CD14-positive monocyte (primary cell): ENCODE data around the gene UVRAG. TPM values are rescaled to one million over a fixed set of nuclear protein-coding genes. Genes with fewer than 3 reads are reported as not detected.
A peak's percentile ranks its signal among the peaks of the same experiment; 100 is the strongest.

Experiments used
- DNase-seq, 3 donors: peaks; one replicate each; pipeline ENCODE4 v3.0.0-alpha.2; 2011 to 2022
- H2AFZ ChIP-seq: 2 replicates; pipeline ENCODE4 v1.6.0; 2012; ENCODE audit warnings: mild to moderate bottlenecking, low read depth, low read length, inconsistent platforms; ENCODE audit not compliant: insufficient read depth, poor library complexity, severe bottlenecking
- H3K27ac ChIP-seq, 2 donors: 1 replicate in 1 of 2; 2 replicates in 1 of 2; pipeline ENCODE4 v1.5.1; 2012 to 2013; ENCODE audit warnings: low read length in 2 of 2, control low read depth in 1 of 2, inconsistent platforms in 1 of 2, low read depth in 1 of 2, mild to moderate bottlenecking in 1 of 2
- H3K27me3 ChIP-seq, 2 donors: one replicate each; pipeline versions ENCODE4 v1.6.0 to v1.6.1; 2011 to 2013; ENCODE audit warnings: low read length in 2 of 2; ENCODE audit not compliant: control insufficient read depth in 2 of 2, insufficient read depth in 2 of 2
- H3K36me3 ChIP-seq, 2 donors: replicated peaks in 1 of 2; 1 replicate in 1 of 2; 2 replicates in 1 of 2; pipeline versions ENCODE4 v1.5.1 to v1.6.1; 2012 to 2013; ENCODE audit warnings: low read length in 2 of 2, control low read depth in 1 of 2, inconsistent platforms in 1 of 2, mild to moderate bottlenecking in 1 of 2; ENCODE audit not compliant: insufficient read depth in 2 of 2, control insufficient read depth in 1 of 2
- H3K4me1 ChIP-seq, 2 donors: 1 replicate in 1 of 2; 2 replicates in 1 of 2; pipeline versions ENCODE4 v1.5.1 to v1.6.1; 2012 to 2013; ENCODE audit warnings: low read length in 2 of 2, control low read depth in 1 of 2, inconsistent platforms in 1 of 2, mild to moderate bottlenecking in 1 of 2, moderate library complexity in 1 of 2; ENCODE audit not compliant: insufficient read depth in 2 of 2, control insufficient read depth in 1 of 2
- H3K4me2 ChIP-seq: replicated peaks from 2 replicates; pipeline ENCODE3; 2012; ENCODE audit warnings: low read length, moderate library complexity, mild to moderate bottlenecking; ENCODE audit not compliant: poor library complexity, severe bottlenecking; ENCODE audit errors: extremely low read depth
- H3K4me3 ChIP-seq, 3 experiments: fragments of 200-600 bp in 1 of 3; sonication (generic) in 1 of 3; replicated peaks in 1 of 3; 1 replicate in 2 of 3; 2 replicates in 1 of 3; pipeline ENCODE4 v1.5.1; 2011 to 2013; ENCODE audit warnings: low read length in 3 of 3, mild to moderate bottlenecking in 3 of 3, control low read depth in 2 of 3, low read depth in 2 of 3, inconsistent platforms in 1 of 3, moderate library complexity in 1 of 3
- H3K79me2 ChIP-seq: 2 replicates; pipeline ENCODE4 v1.6.0; 2012; ENCODE audit warnings: mild to moderate bottlenecking, control low read depth, inconsistent platforms, low read length, moderate library complexity; ENCODE audit not compliant: insufficient read depth
- H3K9ac ChIP-seq: 2 replicates; pipeline ENCODE4 v1.6.0; 2017; ENCODE audit warnings: low read length, mild to moderate bottlenecking; ENCODE audit not compliant: insufficient read depth, poor library complexity, severe bottlenecking
- H3K9me3 ChIP-seq, 2 donors: replicated peaks in 1 of 2; 1 replicate in 1 of 2; 2 replicates in 1 of 2; pipeline versions ENCODE4 v1.5.1 to v1.6.1; 2012 to 2013; ENCODE audit warnings: low read length in 2 of 2, control low read depth in 1 of 2; ENCODE audit not compliant: control insufficient read depth in 1 of 2, insufficient read depth in 1 of 2
- H4K20me1 ChIP-seq: 2 replicates; pipeline ENCODE4 v1.6.0; 2012; ENCODE audit warnings: mild to moderate bottlenecking, low read length, control low read depth, moderate library complexity; ENCODE audit not compliant: insufficient read depth
- H3K27ac Mint-ChIP-seq, 7 donors: one replicate each; pipeline ENCODE4 v1.8.0; 2020; ENCODE audit warnings: mild to moderate bottlenecking in 7 of 7, mixed read lengths in 7 of 7, moderate library complexity in 6 of 7, inconsistent platforms in 2 of 7
- H3K27me3 Mint-ChIP-seq, 3 donors: one replicate each; pipeline ENCODE4 v1.8.0; 2021 to 2022; ENCODE audit warnings: low read depth in 3 of 3, mild to moderate bottlenecking in 3 of 3, mixed read lengths in 3 of 3, moderate library complexity in 3 of 3, inconsistent platforms in 1 of 3
- H3K36me3 Mint-ChIP-seq, 2 donors: one replicate each; pipeline ENCODE4 v1.8.0; 2020; ENCODE audit warnings: mixed read lengths in 2 of 2, inconsistent platforms in 1 of 2, mild to moderate bottlenecking in 1 of 2
- H3K4me1 Mint-ChIP-seq: one replicate; pipeline ENCODE4 v1.8.0; 2020; ENCODE audit warnings: mild to moderate bottlenecking, mixed read lengths
- H3K4me3 Mint-ChIP-seq, 2 donors: one replicate each; pipeline ENCODE4 v1.8.0; 2020; ENCODE audit warnings: mild to moderate bottlenecking in 2 of 2, mixed read lengths in 2 of 2, moderate library complexity in 1 of 2
- H3K9me3 Mint-ChIP-seq, 7 donors: one replicate each; pipeline ENCODE4 v1.8.0; 2020 to 2022; ENCODE audit warnings: mixed read lengths in 7 of 7, mild to moderate bottlenecking in 6 of 7, moderate library complexity in 6 of 7, inconsistent platforms in 2 of 7
- WGBS: methylation state at CpG from one replicate; pipeline ENCODE4 v1.1.5; 2013; ENCODE audit warnings: missing lambda C conversion rate; ENCODE audit not compliant: insufficient coverage; 5-methylcytosine and 5-hydroxymethylcytosine counted together
- intact Hi-C, 2 donors: fragments of 100-400 bp; cut with micrococcal nuclease; formaldehyde crosslinking; loops; one replicate each; pipeline versions ENCODE4 v1.15.0 to v1.15.1; 2023
- polyA plus RNA-seq, 3 donors: library from polyadenylated mRNA; depleted of rRNA in 1 of 3; unstranded in 2 of 3; stranded (reverse) in 1 of 3; fragments of 300-500 nt in 2 of 3; fragments of >200 nt in 1 of 3; fragmentation: Illumina TruSeq in 2 of 3; gene quantifications; 1 replicate in 2 of 3; 2 replicates in 1 of 3; pipeline ENCODE4 v1.2.3, GENCODE V29; 2012 to 2021
- TF ChIP-seq, protein P1 (sequence below): fragments of 200-600 bp; IDR thresholded peaks from one replicate; pipeline ENCODE4 v1.8.0; 2022; ENCODE audit warnings: antibody characterized with exemption, mild to moderate bottlenecking

The UVRAG gene
- polyA plus RNA-seq, 3 donors: 13.7 to 20.5 (median 20.0) TPM

DNA sequence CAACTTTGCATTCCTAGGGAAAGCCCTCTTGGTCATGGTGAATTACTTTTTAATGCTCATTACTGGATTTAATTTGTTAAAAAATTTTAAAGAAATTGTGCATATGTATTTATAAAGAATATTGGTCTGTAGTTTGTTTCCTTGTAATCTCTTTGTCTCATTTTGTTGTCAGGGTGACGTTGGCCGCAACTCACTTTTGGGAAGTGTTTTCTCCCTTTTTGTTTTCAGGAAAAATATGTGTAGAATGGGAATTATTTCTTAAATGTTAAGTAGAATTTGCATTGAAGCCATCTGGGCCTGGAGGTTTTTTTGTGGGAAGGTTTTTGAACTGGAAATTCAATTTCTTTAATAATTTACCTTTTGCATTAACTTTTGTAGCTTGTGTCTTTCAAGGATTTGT is 149.1 kb downstream of the UVRAG start:
- Mint-ChIP-seq H3K27ac (no peak overlapping the region), H3K27me3 (peaks cover 0 to 2% (median 2%) of the 10 kb centered on the region in 3 donors), H3K4me3 (no peak overlapping the region), H3K4me1 (peaks cover 13% of the 10 kb centered on the region), H3K9me3 (no peaks in the 10 kb centered on the region), H3K36me3 (peaks cover 15 to 33% of the 10 kb centered on the region in 2 donors)
- DNase-seq: no peak
- H3K4me3 ChIP-seq: no peak overlapping the region
- TF ChIP-seq, protein P1, sequence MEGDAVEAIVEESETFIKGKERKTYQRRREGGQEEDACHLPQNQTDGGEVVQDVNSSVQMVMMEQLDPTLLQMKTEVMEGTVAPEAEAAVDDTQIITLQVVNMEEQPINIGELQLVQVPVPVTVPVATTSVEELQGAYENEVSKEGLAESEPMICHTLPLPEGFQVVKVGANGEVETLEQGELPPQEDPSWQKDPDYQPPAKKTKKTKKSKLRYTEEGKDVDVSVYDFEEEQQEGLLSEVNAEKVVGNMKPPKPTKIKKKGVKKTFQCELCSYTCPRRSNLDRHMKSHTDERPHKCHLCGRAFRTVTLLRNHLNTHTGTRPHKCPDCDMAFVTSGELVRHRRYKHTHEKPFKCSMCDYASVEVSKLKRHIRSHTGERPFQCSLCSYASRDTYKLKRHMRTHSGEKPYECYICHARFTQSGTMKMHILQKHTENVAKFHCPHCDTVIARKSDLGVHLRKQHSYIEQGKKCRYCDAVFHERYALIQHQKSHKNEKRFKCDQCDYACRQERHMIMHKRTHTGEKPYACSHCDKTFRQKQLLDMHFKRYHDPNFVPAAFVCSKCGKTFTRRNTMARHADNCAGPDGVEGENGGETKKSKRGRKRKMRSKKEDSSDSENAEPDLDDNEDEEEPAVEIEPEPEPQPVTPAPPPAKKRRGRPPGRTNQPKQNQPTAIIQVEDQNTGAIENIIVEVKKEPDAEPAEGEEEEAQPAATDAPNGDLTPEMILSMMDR: no peak
- H3K27ac ChIP-seq: no peak overlapping the region
- H3K79me2 ChIP-seq: peaks cover 49% of the 10 kb centered on the region
- H4K20me1 ChIP-seq: peaks cover 64% of the 10 kb centered on the region
- no peaks in the 10 kb centered on the region for H3K27me3 ChIP-seq
- H2AFZ ChIP-seq: no peak overlapping the region
- peaks cover 8 to 13% of the 10 kb centered on the region in 2 donors for H3K4me1 ChIP-seq
- no peak overlapping the region for H3K4me2 ChIP-seq
- intact Hi-C loops: no loop called here
- no peaks in the 10 kb centered on the region for H3K9me3 ChIP-seq
- 100% methylated on average over 2 of the region's 2 CpGs for WGBS
- no peak overlapping the region for H3K9ac ChIP-seq
- peaks cover 4 to 38% of the 10 kb centered on the region in 2 donors for H3K36me3 ChIP-seq

DNA sequence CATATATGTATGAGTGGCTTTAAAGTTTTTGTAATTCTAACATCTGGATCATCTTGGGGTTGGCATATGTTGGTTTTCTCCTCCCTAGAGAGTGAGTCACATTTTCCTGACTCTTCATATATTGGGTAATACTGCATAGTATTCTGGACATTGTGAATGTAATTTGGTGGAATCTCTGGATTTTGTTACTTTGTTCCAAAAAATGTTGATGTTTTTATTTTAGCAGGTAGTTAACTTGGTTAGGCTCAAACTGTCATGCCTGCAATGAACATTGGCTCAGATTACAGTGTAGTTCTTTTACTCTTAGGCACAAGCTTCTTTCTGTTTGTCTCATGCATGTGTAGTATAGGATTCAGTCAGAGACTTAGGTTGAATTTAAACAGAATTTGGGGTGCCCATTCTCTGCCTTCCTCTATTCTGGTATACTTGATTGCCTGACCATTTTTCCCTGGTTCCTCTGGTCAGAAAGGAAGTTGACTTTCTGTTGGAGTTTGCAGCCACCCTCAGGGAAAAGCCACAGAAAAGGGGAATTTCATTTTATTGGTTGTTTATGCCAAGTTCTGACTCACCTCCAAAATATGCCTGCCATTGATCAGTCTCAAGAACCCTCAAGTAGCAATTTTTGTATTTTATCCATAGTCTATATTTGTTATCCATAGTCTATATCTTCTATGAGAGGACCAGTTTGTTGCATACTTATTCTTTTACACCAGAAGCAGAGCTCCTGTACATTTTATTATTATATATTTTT is 151.7 kb downstream of the UVRAG start:
- H3K27me3 Mint-ChIP-seq: peaks cover 0 to 2% (median 2%) of the 10 kb centered on the region in 3 donors
- peaks cover 0 to 4% (median 3%) of the 10 kb centered on the region in 7 donors for H3K9me3 Mint-ChIP-seq
- H3K9ac ChIP-seq: no peak overlapping the region
- H3K4me1 Mint-ChIP-seq: peaks cover 13% of the 10 kb centered on the region
- no peak overlapping the region for H3K4me3 Mint-ChIP-seq
- intact Hi-C loops: no loop called here
- peak overlapping the region in 1 of 2 donors; percentile 10 for H3K27ac ChIP-seq
- peaks cover 52% of the 10 kb centered on the region for H3K79me2 ChIP-seq
- no peaks in the 10 kb centered on the region for H3K27me3 ChIP-seq
- DNase-seq: peak in 2 of 3 donors; percentile 7 to 48
- H3K4me3 ChIP-seq: no peak overlapping the region
- H4K20me1 ChIP-seq: peaks cover 76% of the 10 kb centered on the region
- TF ChIP-seq, protein P1: no peak
- peaks cover 8 to 13% of the 10 kb centered on the region in 2 donors for H3K4me1 ChIP-seq
- H3K36me3 ChIP-seq: peaks cover 4 to 23% of the 10 kb centered on the region in 2 donors
- peaks cover 15 to 43% of the 10 kb centered on the region in 2 donors for H3K36me3 Mint-ChIP-seq
- peaks cover 0 to 2% of the 10 kb centered on the region in 2 donors for H3K9me3 ChIP-seq
- H2AFZ ChIP-seq: no peak overlapping the region
- H3K4me2 ChIP-seq: no peak overlapping the region
- H3K27ac Mint-ChIP-seq: peak overlapping the region in 1 of 7 donors; percentile 54
